ENCODE data around the gene TAPT1. TPM values are rescaled to one million over a fixed set of nuclear protein-coding genes. Genes with fewer than 3 reads are reported as not detected.

The TAPT1 gene
- total RNA-seq, 1 experiment from 2014 or later = 39.1 TPM

GRCh38 chr4:16265820-16266219, 39.5 kb upstream of the TAPT1 start:
- Histone ChIP-seq H3K9me3 (ENCODE audit: low read length) (no peaks in the 10 kb centered on the region), H3K9me2 (replicated peaks; ENCODE audit: insufficient read depth, low read length) (no peaks in the 10 kb centered on the region), H3K27ac (ENCODE audit: low read length) (no peak overlapping the region), H3K36me3 (ENCODE audit: insufficient read depth, low read length) (no peaks in the 10 kb centered on the region), H3K9ac (ENCODE audit: low read length) (no peak overlapping the region), H2AFZ (ENCODE audit: low read length) (no peak overlapping the region), H3K4me1 (ENCODE audit: low read length) (no peaks in the 10 kb centered on the region), H3K27me3 (ENCODE audit: low read length) (no peaks in the 10 kb centered on the region), H4K20me1 (ENCODE audit: insufficient read depth, low read depth, low read length) (no peaks in the 10 kb centered on the region), H3K79me2 (ENCODE audit: low read length) (no peaks in the 10 kb centered on the region), H3K4me2 (ENCODE audit: low read depth, low read length, poor library complexity, severe bottlenecking) (no peak overlapping the region), H3K4me3 (ENCODE audit: low read length) (no peak overlapping the region)
- DNase-seq = no peak

- Histone ChIP-seq H3K9ac (ENCODE audit: low read length) (no peak overlapping the region), H3K4me3 (ENCODE audit: low read length) (no peak overlapping the region), H2AFZ (ENCODE audit: low read length) (no peak overlapping the region), H3K27ac (ENCODE audit: low read length) (no peak overlapping the region), H4K20me1 (ENCODE audit: insufficient read depth, low read depth, low read length) (no peaks in the 10 kb centered on the region), H3K27me3 (ENCODE audit: low read length) (no peaks in the 10 kb centered on the region), H3K4me2 (ENCODE audit: low read depth, low read length, poor library complexity, severe bottlenecking) (no peak overlapping the region), H3K79me2 (ENCODE audit: low read length) (no peaks in the 10 kb centered on the region), H3K9me3 (ENCODE audit: low read length) (no peaks in the 10 kb centered on the region), H3K4me1 (ENCODE audit: low read length) (no peaks in the 10 kb centered on the region), H3K36me3 (ENCODE audit: insufficient read depth, low read length) (no peaks in the 10 kb centered on the region), H3K9me2 (replicated peaks; ENCODE audit: insufficient read depth, low read length) (no peaks in the 10 kb centered on the region)
- peak; percentile 81 for DNase-seq
Measured at GRCh38 chr4:16264798-16265197, 38.5 kb upstream of the TAPT1 start.

- Histone ChIP-seq H2AFZ (ENCODE audit: low read length) (no peak overlapping the region), H3K4me1 (ENCODE audit: low read length) (no peaks in the 10 kb centered on the region), H3K27ac (ENCODE audit: low read length) (no peak overlapping the region), H3K27me3 (ENCODE audit: low read length) (no peaks in the 10 kb centered on the region), H3K79me2 (ENCODE audit: low read length) (no peaks in the 10 kb centered on the region), H3K9ac (ENCODE audit: low read length) (no peak overlapping the region), H4K20me1 (ENCODE audit: insufficient read depth, low read depth, low read length) (no peaks in the 10 kb centered on the region), H3K36me3 (ENCODE audit: insufficient read depth, low read length) (no peaks in the 10 kb centered on the region), H3K9me3 (ENCODE audit: low read length) (no peaks in the 10 kb centered on the region), H3K9me2 (replicated peaks; ENCODE audit: insufficient read depth, low read length) (no peaks in the 10 kb centered on the region), H3K4me2 (ENCODE audit: low read depth, low read length, poor library complexity, severe bottlenecking) (no peak overlapping the region), H3K4me3 (ENCODE audit: low read length) (no peak overlapping the region)
- DNase-seq = no peak
Measured at GRCh38 chr4:16263056-16263455, 36.8 kb upstream of the TAPT1 start.

- Histone ChIP-seq H4K20me1 (ENCODE audit: insufficient read depth, low read depth, low read length) (no peaks in the 10 kb centered on the region), H3K9me2 (replicated peaks; ENCODE audit: insufficient read depth, low read length) (no peaks in the 10 kb centered on the region), H2AFZ (ENCODE audit: low read length) (no peak overlapping the region), H3K4me3 (ENCODE audit: low read length) (no peak overlapping the region), H3K27me3 (ENCODE audit: low read length) (no peaks in the 10 kb centered on the region), H3K4me1 (ENCODE audit: low read length) (no peaks in the 10 kb centered on the region), H3K36me3 (ENCODE audit: insufficient read depth, low read length) (no peaks in the 10 kb centered on the region), H3K9me3 (ENCODE audit: low read length) (no peaks in the 10 kb centered on the region), H3K27ac (ENCODE audit: low read length) (no peak overlapping the region), H3K9ac (ENCODE audit: low read length) (no peak overlapping the region), H3K79me2 (ENCODE audit: low read length) (no peaks in the 10 kb centered on the region), H3K4me2 (ENCODE audit: low read depth, low read length, poor library complexity, severe bottlenecking) (no peak overlapping the region)
- no peak for DNase-seq
Measured at GRCh38 chr4:16262188-16262587, 35.9 kb upstream of the TAPT1 start.

- Histone ChIP-seq H2AFZ (ENCODE audit: low read length) (no peak overlapping the region), H3K4me1 (ENCODE audit: low read length) (no peaks in the 10 kb centered on the region), H3K36me3 (ENCODE audit: insufficient read depth, low read length) (no peaks in the 10 kb centered on the region), H3K9me3 (ENCODE audit: low read length) (no peaks in the 10 kb centered on the region), H4K20me1 (ENCODE audit: insufficient read depth, low read depth, low read length) (no peaks in the 10 kb centered on the region), H3K9me2 (replicated peaks; ENCODE audit: insufficient read depth, low read length) (no peaks in the 10 kb centered on the region), H3K4me3 (ENCODE audit: low read length) (no peak overlapping the region), H3K27ac (ENCODE audit: low read length) (no peak overlapping the region), H3K79me2 (ENCODE audit: low read length) (no peaks in the 10 kb centered on the region), H3K27me3 (ENCODE audit: low read length) (no peaks in the 10 kb centered on the region), H3K4me2 (ENCODE audit: low read depth, low read length, poor library complexity, severe bottlenecking) (no peak overlapping the region), H3K9ac (ENCODE audit: low read length) (no peak overlapping the region)
- DNase-seq = no peak
Measured at GRCh38 chr4:16261313-16261878, 35.1 kb upstream of the TAPT1 start.

GRCh38 chr4:16259889-16260246, 33.6 kb upstream of the TAPT1 start:
- no peak overlapping the region for H3K9ac ChIP-seq (ENCODE audit: low read length)
- H4K20me1 ChIP-seq (ENCODE audit: insufficient read depth, low read depth, low read length) = no peaks in the 10 kb centered on the region
- H3K79me2 ChIP-seq (ENCODE audit: low read length) = no peaks in the 10 kb centered on the region
- H3K4me2 ChIP-seq (ENCODE audit: low read depth, low read length, poor library complexity, severe bottlenecking) = no peak overlapping the region
- no peaks in the 10 kb centered on the region for H3K27me3 ChIP-seq (ENCODE audit: low read length)
- H3K27ac ChIP-seq (ENCODE audit: low read length) = no peak overlapping the region
- no peaks in the 10 kb centered on the region for H3K9me3 ChIP-seq (ENCODE audit: low read length)
- H3K4me1 ChIP-seq (ENCODE audit: low read length) = no peaks in the 10 kb centered on the region
- no peaks in the 10 kb centered on the region for H3K36me3 ChIP-seq (ENCODE audit: insufficient read depth, low read length)
- no peak for DNase-seq
- H3K4me3 ChIP-seq (ENCODE audit: low read length) = no peak overlapping the region
- no peak overlapping the region for H2AFZ ChIP-seq (ENCODE audit: low read length)
- no peaks in the 10 kb centered on the region for H3K9me2 ChIP-seq (replicated peaks; ENCODE audit: insufficient read depth, low read length)

GRCh38 chr4:16259241-16259888, 33.1 kb upstream of the TAPT1 start:
- H3K9ac ChIP-seq (ENCODE audit: low read length) = no peak overlapping the region
- no peak for DNase-seq
- no peaks in the 10 kb centered on the region for H3K4me1 ChIP-seq (ENCODE audit: low read length)
- H4K20me1 ChIP-seq (ENCODE audit: insufficient read depth, low read depth, low read length) = no peaks in the 10 kb centered on the region
- no peak overlapping the region for H2AFZ ChIP-seq (ENCODE audit: low read length)
- no peaks in the 10 kb centered on the region for H3K79me2 ChIP-seq (ENCODE audit: low read length)
- no peak overlapping the region for H3K4me2 ChIP-seq (ENCODE audit: low read depth, low read length, poor library complexity, severe bottlenecking)
- H3K4me3 ChIP-seq (ENCODE audit: low read length) = no peak overlapping the region
- H3K27ac ChIP-seq (ENCODE audit: low read length) = no peak overlapping the region
- no peaks in the 10 kb centered on the region for H3K27me3 ChIP-seq (ENCODE audit: low read length)
- H3K9me2 ChIP-seq (replicated peaks; ENCODE audit: insufficient read depth, low read length) = no peaks in the 10 kb centered on the region
- H3K36me3 ChIP-seq (ENCODE audit: insufficient read depth, low read length) = no peaks in the 10 kb centered on the region
- H3K9me3 ChIP-seq (ENCODE audit: low read length) = no peaks in the 10 kb centered on the region

- Histone ChIP-seq H3K4me2 (ENCODE audit: low read depth, low read length, poor library complexity, severe bottlenecking) (no peak overlapping the region), H3K36me3 (ENCODE audit: insufficient read depth, low read length) (no peaks in the 10 kb centered on the region), H4K20me1 (ENCODE audit: insufficient read depth, low read depth, low read length) (no peaks in the 10 kb centered on the region), H3K9ac (ENCODE audit: low read length) (no peak overlapping the region), H3K9me3 (ENCODE audit: low read length) (no peaks in the 10 kb centered on the region), H3K4me1 (ENCODE audit: low read length) (no peaks in the 10 kb centered on the region), H3K27ac (ENCODE audit: low read length) (no peak overlapping the region), H2AFZ (ENCODE audit: low read length) (no peak overlapping the region), H3K79me2 (ENCODE audit: low read length) (no peaks in the 10 kb centered on the region), H3K4me3 (ENCODE audit: low read length) (no peak overlapping the region), H3K9me2 (replicated peaks; ENCODE audit: insufficient read depth, low read length) (no peaks in the 10 kb centered on the region), H3K27me3 (ENCODE audit: low read length) (no peaks in the 10 kb centered on the region)
- DNase-seq = no peak
Measured at GRCh38 chr4:16257611-16258010, 31.3 kb upstream of the TAPT1 start.
